NCI-H1436 treated with DMSO at 0.1 percent for 48 hours (cell line): ENCODE data around the gene SUPT3H.

Experiments
- DNase-seq: peaks from one replicate; lab custom pipeline; 2025; lab: John Stamatoyannopoulos, UW

SUPT3H gene

GRCh38 chr6:45388328-45388727, 10.6 kb upstream of the SUPT3H start:
- no peak for DNase-seq

GRCh38 chr6:45387236-45387635, 9.5 kb upstream of the SUPT3H start:
- no peak for DNase-seq

DNA sequence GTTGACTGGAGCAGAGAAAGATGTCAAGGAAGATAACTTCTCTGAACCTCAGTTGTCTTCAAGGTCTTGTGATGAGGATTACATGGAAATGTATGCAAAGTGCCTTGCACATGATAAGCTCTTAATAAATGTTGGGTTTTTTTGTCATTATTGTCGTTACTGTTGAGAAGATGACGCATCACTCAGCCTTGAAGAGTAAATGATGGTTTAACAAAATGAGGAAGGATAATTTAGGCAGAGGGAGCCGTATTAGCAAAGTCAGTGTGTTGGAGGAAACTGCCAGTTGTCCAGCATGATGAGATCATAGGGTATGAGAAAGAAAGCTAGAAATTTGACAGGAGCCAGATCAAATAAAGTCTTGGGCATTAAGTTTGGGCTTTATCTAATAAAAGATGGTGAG, 8.8 kb upstream of the SUPT3H start:
- DNase-seq = no peak

DNA sequence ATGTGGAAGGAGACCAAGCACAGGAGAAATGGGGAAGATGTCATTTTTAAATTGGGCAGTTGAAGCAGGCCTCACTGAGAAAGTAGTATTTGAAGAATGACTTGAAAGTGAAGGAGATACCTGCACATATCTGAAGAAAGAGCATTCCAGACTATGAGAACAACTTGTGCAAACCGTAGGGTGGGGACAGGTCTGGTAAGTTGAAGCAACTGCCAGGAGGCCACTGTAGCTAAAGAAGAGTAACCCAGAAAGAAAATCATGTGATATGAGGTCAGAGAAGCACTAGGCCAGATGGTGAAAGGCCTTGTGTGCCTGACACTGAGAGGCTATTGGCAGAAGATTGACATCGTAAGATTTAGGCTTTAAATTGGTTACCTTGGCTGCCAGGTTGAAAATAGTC, 4.7 kb upstream of the SUPT3H start:
- DNase-seq = no peak

DNA sequence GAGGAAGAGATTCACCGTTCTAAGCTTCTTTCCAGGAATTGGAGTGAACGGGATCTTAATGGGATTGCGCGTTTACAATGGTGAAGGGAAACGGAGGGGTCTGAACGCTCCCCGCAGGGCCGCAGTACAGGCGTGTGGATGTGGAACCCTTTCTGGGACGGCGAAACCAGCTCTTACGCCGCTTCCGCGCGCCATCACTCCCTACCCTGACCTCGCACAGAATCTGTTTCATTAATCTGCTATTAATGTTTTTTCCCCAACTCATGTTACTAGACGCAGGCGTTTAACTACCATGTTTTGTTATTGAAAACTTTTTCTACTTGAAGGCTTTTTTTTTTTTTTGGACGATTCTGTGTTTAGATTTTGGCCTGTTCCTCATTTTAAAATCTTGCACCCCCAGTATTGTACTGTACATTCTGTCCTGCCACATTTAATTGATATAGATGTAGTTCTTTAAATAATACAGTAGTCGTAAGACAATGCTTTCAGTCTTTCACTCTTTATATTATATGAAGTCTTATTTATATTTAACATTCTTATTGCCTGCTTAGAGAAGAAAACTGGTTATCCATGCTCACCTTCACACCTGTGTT, 696 bp upstream of the SUPT3H start:
- no peak for DNase-seq

DNA sequence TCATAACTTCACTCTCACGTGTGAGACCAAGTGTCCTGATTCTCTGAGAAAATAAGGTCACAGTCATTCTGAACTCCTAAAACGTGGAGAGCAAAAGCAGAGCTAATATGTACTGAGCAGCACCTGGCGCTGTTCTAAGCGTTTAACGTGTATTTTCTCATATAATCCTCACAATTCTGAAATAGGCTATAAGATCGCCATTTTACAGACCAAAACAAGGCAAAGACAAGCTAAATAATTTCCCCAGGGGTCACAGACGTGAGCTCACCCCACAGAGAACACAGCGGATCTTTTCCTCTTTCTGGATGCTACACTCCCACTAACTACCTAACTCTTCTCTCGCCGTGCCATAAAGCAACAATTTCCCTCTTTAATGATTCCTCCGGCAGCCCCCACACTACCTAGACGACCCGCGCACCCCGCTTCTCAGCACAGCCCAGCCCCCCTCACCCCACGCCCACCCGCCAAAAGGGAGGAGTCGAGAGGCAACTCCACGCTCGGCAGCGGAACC, 636 bp downstream of the SUPT3H start:
- DNase-seq = no peak

GRCh38 chr6:45376310-45377042, 1.3 kb downstream of the SUPT3H start:
- no peak for DNase-seq

DNA sequence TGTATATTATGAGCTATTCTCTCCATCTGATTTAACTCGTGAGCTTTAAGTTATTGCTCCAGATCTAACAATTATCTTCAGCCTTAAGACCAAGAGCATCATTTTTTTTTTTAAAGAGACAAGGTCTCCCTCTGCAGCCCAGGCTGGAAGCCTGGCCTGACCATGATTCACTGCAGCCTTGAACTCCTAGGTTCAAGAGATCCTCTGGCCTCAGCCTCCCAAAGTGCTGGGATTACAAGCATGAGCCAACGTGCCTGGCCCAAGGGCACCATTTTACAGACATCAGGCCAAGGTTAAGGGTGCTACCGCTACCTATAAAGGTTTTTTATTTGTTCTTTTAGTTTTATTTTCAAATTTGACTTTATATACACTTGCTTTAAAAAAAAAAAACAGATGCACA, 2.3 kb downstream of the SUPT3H start:
- no peak for DNase-seq

DNA sequence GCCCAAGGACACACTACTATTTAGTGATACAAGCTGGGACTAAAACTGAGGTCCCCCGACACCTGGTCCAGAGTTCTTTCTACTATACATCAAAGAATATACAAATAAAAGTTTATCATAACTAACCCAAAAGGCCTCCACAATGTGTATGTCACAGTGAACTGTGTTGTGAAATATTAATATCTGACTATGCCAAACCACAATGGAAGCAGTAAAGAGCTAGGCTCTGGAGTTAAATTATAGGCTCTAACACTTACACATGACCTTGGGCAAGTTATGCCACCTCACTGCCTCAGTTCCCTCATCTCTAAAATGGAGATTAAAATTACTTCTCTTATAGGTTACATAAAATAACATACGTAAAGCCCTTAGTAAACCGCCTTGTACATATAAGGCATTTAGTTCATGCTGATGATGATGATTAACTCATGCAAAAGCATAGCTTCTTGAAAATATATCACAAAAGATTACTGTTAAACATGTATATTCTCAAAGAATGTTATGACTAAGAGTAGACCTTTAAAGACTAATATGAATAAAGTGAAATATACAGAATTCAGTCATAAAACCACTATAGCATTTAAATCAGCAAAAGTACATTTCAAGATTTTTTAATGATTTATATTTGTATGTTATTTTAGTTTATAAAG, 5.7 kb downstream of the SUPT3H start:
- no peak for DNase-seq

- DNase-seq = no peak
Observed at GRCh38 chr6:45369870-45370269, 7.9 kb downstream of the SUPT3H start.

- DNase-seq = no peak
Observed at GRCh38 chr6:45367999-45368398, 9.7 kb downstream of the SUPT3H start.

- DNase-seq = no peak
Observed at GRCh38 chr6:45366534-45366933, 11.2 kb downstream of the SUPT3H start.

DNA sequence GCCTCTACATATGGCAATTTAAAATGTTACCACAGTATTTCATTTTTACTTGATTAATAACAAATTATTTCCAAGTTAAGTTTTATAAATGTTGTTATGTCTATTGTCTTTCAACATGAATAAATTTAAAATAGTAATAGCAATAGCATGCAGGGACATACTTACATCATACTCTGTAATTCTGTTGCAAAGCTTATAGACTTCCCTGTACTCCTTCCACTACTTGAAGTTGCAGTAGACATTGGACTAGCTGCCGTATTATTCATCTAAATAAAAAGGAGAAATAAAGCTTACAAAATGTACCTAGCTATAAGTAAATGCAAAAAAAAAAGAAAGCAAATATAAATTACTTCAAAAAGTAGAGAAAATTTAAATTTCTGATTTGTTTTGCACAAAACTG, 12.7 kb downstream of the SUPT3H start:
- no peak for DNase-seq

DNA sequence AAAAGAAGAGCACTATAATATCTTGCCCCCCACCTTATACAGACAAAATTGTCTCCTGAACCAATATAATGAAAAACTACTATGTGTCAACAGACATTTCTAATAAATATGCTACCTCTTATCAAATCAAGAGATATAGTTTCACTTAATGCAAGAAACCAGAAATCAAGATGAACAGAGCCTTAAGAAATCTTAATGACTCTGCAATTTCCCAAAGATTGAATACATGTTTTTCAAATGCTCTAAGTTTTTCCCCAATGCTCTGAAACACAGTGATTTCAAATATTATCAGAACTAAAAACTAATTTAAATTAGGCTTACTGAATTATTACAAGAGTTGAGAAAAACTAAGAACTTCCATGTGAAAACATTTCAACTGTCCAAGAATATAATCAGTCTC, 13.3 kb downstream of the SUPT3H start:
- no peak for DNase-seq

DNA sequence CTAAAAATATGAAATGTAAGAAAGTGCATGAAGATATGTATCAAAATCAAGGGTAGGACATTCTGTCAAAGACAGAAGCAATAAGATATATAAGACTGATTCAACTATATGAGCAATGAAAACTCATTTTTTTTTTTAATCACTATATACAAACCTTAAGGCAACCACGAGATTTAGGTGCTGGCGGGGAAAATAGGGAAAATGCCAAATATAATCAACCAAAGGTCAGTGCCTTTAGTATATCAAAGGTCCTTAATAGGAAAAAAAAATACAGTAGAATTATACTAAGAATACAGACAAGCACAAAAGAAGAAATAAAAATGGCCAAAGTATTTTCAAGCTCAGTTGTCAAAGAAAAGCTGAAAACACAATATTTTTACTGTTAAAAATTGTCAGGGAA, 24.1 kb downstream of the SUPT3H start:
- no peak for DNase-seq

DNA sequence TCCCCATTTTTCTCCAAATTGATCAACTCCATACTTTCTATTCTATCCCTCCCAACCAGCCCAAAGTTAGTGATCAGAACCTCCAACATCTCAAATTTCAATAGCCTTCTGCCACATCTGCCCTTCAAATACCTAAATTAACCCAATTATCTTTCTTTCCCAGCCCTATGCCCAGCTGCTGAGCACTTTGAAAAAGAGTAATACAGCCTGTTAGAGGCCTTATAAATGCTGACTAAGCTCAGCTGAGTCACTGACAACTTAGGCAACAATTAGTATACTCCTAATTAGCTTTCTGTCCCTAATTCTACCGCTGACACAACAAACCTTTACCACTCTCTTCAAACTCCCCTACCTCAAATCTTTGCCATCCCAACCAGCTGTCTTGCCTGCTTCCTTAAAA, 26.1 kb downstream of the SUPT3H start:
- DNase-seq = no peak

GRCh38 chr6:45351076-45351475, 26.7 kb downstream of the SUPT3H start:
- DNase-seq = no peak

DNA sequence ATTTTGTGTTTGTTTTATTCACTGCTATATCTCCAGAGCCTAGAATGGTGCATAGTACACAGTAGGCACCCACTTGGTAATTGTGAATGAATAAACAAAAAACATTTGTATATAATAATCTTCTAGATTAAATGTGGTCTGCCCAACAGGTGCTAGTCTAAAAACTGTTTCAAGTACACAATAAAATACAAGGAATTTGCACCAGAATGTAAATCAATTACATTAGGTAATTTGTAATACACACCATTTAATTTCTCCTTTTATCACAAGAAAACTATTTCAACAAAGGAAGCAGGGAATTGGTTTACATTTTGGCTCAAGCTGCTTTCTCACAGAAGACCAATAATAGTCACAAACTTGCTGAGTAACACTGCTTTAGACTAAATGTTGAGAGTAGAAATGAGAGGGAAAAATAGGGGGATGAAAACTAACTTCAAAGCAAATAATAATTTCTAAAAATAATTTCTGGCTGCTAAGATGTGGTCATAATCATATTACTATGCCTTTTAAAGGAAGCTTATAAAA, 27.5 kb downstream of the SUPT3H start:
- no peak for DNase-seq

DNA sequence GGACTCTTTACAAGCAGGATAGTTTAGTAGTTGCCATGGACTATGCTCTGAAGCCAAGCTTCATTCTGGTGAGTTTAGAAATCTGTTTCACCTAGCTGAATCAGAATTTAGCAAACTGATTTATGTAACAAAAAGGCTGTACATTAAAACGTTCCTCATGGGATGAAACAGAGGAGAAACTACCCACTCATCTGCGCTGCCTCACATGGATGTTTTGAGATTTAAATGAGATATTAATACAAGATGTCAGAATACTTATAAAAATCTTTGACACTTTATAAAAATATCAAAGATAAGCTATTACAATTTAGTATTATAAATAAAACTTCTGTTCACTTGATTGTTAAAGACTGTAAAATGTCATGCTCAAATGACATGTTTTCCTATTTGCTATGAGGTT, 32.8 kb downstream of the SUPT3H start:
- no peak for DNase-seq

DNA sequence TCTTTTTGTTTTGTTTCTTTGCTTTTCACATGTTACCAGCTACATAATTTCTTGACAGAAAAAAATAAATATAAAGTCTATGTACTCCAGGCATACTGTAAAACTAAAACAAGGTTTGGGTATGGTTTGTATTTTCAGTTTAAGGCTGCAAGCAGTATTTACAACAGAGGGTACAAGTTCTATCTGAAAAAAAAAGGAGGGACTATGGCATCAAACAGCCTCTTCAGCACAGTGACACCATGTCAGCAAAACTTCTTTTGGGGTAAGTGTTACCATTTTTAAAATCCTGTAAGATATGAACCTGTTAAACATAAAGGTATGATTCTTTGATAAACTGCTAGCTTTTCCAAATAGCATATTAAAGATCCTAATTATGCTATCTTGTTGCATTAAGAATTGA, 49.2 kb downstream of the SUPT3H start:
- no peak for DNase-seq

GRCh38 chr6:45327956-45328522, 49.7 kb downstream of the SUPT3H start, which contains the start of gene RUNX2:
TSS of gene RUNX2 (plus strand) at chr6:45328330. CDS start at chr6:45328727, 397 bp downstream.
- no peak for DNase-seq

DNA sequence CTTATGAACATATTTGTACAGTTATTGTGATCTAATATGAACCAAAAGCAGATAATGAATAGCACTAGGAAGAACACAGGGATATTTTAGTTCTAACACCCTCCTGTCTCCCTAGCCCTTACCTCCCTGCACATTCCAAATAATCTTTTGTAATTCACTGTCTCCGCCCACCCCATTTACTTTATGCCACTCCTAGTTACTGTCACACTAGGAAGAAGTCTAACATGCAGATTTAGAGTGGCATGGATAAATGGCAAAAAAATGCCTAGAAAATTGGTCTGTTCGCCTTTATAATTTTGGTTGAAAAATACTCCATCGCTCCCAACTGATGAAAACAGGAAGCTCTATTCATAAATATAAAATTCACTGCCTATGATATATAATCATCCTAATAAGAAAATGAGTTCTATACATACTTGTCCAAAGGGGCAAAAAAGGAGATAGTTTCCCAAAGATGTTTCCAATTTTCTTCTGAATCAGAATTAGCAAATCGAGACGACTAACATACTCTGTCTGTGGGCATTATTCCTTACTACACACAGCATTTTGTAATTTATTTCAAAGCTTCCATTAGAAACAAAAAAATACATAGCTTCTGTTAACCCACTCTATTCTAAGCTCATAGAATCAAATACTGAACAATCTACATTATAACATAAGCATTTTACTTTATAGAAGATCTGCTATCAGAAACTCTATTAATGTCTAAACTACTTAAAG, 50.9 kb downstream of the SUPT3H start:
- DNase-seq = no peak
